ENCODE measurements around the gene KXD1. TPM values are rescaled to one million over a fixed set of nuclear protein-coding genes. Genes with fewer than 3 reads are reported as not detected.

The KXD1 gene
- total RNA-seq, 1 experiment from 2014 or later = 77.5 TPM

GRCh38 chr19:18526316-18526715 is 31.4 kb upstream of the KXD1 start:
- Histone ChIP-seq H3K27me3 (replicated peaks; ENCODE audit: control insufficient read depth, insufficient read depth, low read length) (no peaks in the 10 kb centered on the region), H3K4me1 (no peaks in the 10 kb centered on the region), H3K36me3 (ENCODE audit: control insufficient read depth, insufficient read depth, low read length) (no peaks in the 10 kb centered on the region; the same call in 1 of the 2 replicates), H3K9me3 (no peaks in the 10 kb centered on the region), H3K4me3 (ENCODE audit: low read depth, low read length) (no peak overlapping the region)
- no peak overlapping the region for H3K4me3 Mint-ChIP-seq (ENCODE audit: unreplicated experiment)
- CTCF ChIA-PET = no interaction called here
- BruUV-seq (replicated peaks) = no TSS peak
- no peaks in the 10 kb centered on the region for H3K27me3 Mint-ChIP-seq (ENCODE audit: insufficient read depth, unreplicated experiment)
- no peak for DNase-seq
- intact Hi-C loops (cut with micrococcal nuclease; ENCODE audit: unreplicated experiment) = no loop called here
- no peak overlapping the region for H3K27ac Mint-ChIP-seq (ENCODE audit: unreplicated experiment)
- POLR2A ChIA-PET = no interaction called here
- H3K9me3 Mint-ChIP-seq (ENCODE audit: unreplicated experiment) = no peaks in the 10 kb centered on the region
- no peak for TF ChIP-seq CTCF (IDR thresholded peaks at IDR 0.05; ENCODE audit: insufficient read depth in 1 of 2, low read depth in 1 of 2, low read length in 1 of 2, severe bottlenecking in 1 of 2, unreplicated experiment in 1 of 2)
- H3K36me3 Mint-ChIP-seq (ENCODE audit: insufficient read depth, unreplicated experiment) = peaks cover 9% of the 10 kb centered on the region
- H3K4me1 Mint-ChIP-seq (ENCODE audit: low read depth, unreplicated experiment) = no peaks in the 10 kb centered on the region

- no TSS peak for BruUV-seq (replicated peaks)
- ChIA-PET POLR2A (no interaction called here), CTCF (no interaction called here)
- H3K27me3 Mint-ChIP-seq (ENCODE audit: insufficient read depth, unreplicated experiment) = no peaks in the 10 kb centered on the region
- H3K36me3 ChIP-seq (ENCODE audit: control insufficient read depth, insufficient read depth, low read length) = no peaks in the 10 kb centered on the region; the same call in none of the 2 replicates
- H3K4me1 Mint-ChIP-seq (ENCODE audit: low read depth, unreplicated experiment) = no peaks in the 10 kb centered on the region
- no peak for TF ChIP-seq CTCF (IDR thresholded peaks at IDR 0.05; ENCODE audit: insufficient read depth in 1 of 2, low read depth in 1 of 2, low read length in 1 of 2, severe bottlenecking in 1 of 2, unreplicated experiment in 1 of 2)
- DNase-seq = no peak
- no peaks in the 10 kb centered on the region for H3K9me3 ChIP-seq
- H3K36me3 Mint-ChIP-seq (ENCODE audit: insufficient read depth, unreplicated experiment) = peaks cover 8% of the 10 kb centered on the region
- no peaks in the 10 kb centered on the region for H3K4me1 ChIP-seq
- no peaks in the 10 kb centered on the region for H3K9me3 Mint-ChIP-seq (ENCODE audit: unreplicated experiment)
- H3K4me3 ChIP-seq (ENCODE audit: low read depth, low read length) = no peak overlapping the region
- H3K27me3 ChIP-seq (replicated peaks; ENCODE audit: control insufficient read depth, insufficient read depth, low read length) = no peaks in the 10 kb centered on the region
- intact Hi-C loops (cut with micrococcal nuclease; ENCODE audit: unreplicated experiment) = no loop called here
- no peak overlapping the region for H3K27ac Mint-ChIP-seq (ENCODE audit: unreplicated experiment)
- H3K4me3 Mint-ChIP-seq (ENCODE audit: unreplicated experiment) = no peak overlapping the region
Observed at GRCh38 chr19:18529782-18530181, 27.9 kb upstream of the KXD1 start.

DNA sequence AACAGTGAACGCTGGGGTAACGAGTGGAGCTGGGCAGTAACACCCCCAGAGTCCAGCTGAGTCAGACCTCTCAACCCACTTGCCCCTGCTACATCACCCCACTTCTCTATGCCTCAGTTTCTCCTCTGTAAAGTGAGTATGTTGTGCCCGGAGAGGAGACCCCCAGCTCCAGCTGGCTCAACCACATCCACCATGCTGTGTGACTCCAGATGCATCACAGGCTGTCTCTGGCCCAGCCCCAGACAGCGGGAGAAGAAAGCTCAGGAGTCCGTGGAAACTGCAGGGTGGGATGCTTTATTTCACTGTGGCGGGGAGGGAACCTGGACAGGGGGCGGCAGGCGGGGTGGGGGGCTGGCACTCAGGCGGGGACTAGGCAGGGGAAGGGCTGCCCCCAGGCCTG is 26.2 kb upstream of the KXD1 start:
- H3K4me1 Mint-ChIP-seq (ENCODE audit: low read depth, unreplicated experiment) = no peaks in the 10 kb centered on the region
- POLR2A ChIA-PET = no interaction called here
- CTCF ChIA-PET = interaction anchor here (0.6 kb wide), 2 partner anchors 9 to 63 kb away, joined by 3 to 16 read pairs; no protein-coding TSS in a partner anchor
- no TSS peak for BruUV-seq (replicated peaks)
- peaks cover 15% of the 10 kb centered on the region for H3K36me3 Mint-ChIP-seq (ENCODE audit: insufficient read depth, unreplicated experiment)
- Histone ChIP-seq H3K9me3 (no peaks in the 10 kb centered on the region), H3K36me3 (ENCODE audit: control insufficient read depth, insufficient read depth, low read length) (no peaks in the 10 kb centered on the region; the same call in none of the 2 replicates), H3K4me1 (no peaks in the 10 kb centered on the region), H3K4me3 (ENCODE audit: low read depth, low read length) (no peak overlapping the region), H3K27me3 (replicated peaks; ENCODE audit: control insufficient read depth, insufficient read depth, low read length) (no peaks in the 10 kb centered on the region)
- intact Hi-C loops (cut with micrococcal nuclease; ENCODE audit: unreplicated experiment) = no loop called here
- no peaks in the 10 kb centered on the region for H3K27me3 Mint-ChIP-seq (ENCODE audit: insufficient read depth, unreplicated experiment)
- H3K27ac Mint-ChIP-seq (ENCODE audit: unreplicated experiment) = no peak overlapping the region
- no peak overlapping the region for H3K4me3 Mint-ChIP-seq (ENCODE audit: unreplicated experiment)
- no peaks in the 10 kb centered on the region for H3K9me3 Mint-ChIP-seq (ENCODE audit: unreplicated experiment)
- no peak for DNase-seq
- TF ChIP-seq CTCF (IDR thresholded peaks at IDR 0.05; ENCODE audit: insufficient read depth in 1 of 2, low read depth in 1 of 2, low read length in 1 of 2, severe bottlenecking in 1 of 2, unreplicated experiment in 1 of 2) = no peak

Measured in Caco-2 (cell line).